ENCODE results near the gene CDK13. TPM values are rescaled to one million over a fixed set of nuclear protein-coding genes. Genes with fewer than 3 reads are reported as not detected.
"Not testable (repeated sequence)": the region's sequence is repeated elsewhere in the genome, so short reads cannot be mapped to it uniquely, and the experiment has no call there.

Gene CDK13
- total and polyA plus RNA-seq, 9 donors: 25.9 to 124 (median 68.4) TPM

- no peak for TF ChIP-seq EP300 (IDR thresholded peaks at IDR 0.05)
- TF ChIP-seq POLR2A (IDR thresholded peaks at IDR 0.05): no peak
- TF ChIP-seq CTCF (IDR thresholded peaks at IDR 0.05): no peak
- Histone ChIP-seq H3K4me1 (ENCODE audit: insufficient read depth) (no peaks in the 10 kb centered on the region), H3K9me3 (no peaks in the 10 kb centered on the region), H3K27me3 (no peaks in the 10 kb centered on the region), H3K36me3 (no peaks in the 10 kb centered on the region), H3K27ac (no peak overlapping the region), H3K4me3 (no peak overlapping the region)
- WGBS, 3 donors: 87 to 89% (median 88%) methylated on average over 1 of the region's 1 CpG
- no peak for DNase-seq
- intact Hi-C loops (cut with DNase I): no loop called here
Measured at GRCh38 chr7:39909526-39909925, 40.5 kb upstream of the CDK13 start.

DNA sequence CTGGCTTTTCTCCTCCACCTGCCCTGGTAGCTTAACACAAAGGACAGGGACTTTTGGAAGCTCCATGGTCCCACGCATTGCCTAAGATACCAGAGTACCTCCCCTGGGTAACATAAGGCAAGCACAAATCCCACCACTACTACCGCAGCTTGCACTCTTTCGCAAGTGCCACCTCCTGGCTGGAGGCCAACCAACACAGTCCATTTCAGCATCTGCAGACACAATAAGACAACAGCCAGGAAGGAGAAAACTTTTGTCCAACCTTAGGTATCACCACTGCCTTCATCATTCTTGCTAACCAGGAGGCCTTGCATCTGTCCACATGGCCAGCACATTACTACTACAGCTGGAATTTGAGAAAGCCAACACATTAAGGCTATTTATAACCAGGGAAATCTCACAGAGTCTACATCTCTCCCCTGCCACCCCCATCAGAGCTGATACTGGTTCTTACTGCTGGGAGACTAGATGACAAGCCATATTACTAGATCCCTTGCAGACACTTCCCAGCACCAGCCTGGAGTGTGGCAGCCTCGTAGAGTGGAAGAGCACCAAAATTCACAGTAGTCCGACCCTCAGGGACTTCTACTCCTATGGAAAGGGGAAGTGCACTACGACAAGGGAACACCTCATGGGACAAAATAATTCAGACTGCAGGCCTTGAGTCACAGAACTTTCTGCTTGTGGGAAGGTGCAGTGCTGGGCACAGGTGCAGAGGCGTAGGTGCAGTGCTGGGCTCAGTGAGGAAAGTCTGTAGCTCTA lies 39.8 kb upstream of the CDK13 start:
- no peaks in the 10 kb centered on the region for H3K27me3 ChIP-seq
- no peak for DNase-seq
- H3K4me3 ChIP-seq: no peak overlapping the region
- no peaks in the 10 kb centered on the region for H3K9me3 ChIP-seq
- 77 to 87% (median 86%) methylated on average over 7 of the region's 7 CpGs for WGBS, 3 donors
- intact Hi-C loops (cut with DNase I): no loop called here
- H3K36me3 ChIP-seq: no peaks in the 10 kb centered on the region
- no peaks in the 10 kb centered on the region for H3K4me1 ChIP-seq (ENCODE audit: insufficient read depth)
- no peak overlapping the region for H3K27ac ChIP-seq
- TF ChIP-seq EP300 (IDR thresholded peaks at IDR 0.05) (no peak), POLR2A (IDR thresholded peaks at IDR 0.05) (no peak), CTCF (IDR thresholded peaks at IDR 0.05) (no peak)

GRCh38 chr7:39911167-39911566 lies 38.9 kb upstream of the CDK13 start:
- Histone ChIP-seq H3K4me3 (no peak overlapping the region), H3K27ac (no peak overlapping the region), H3K36me3 (no peaks in the 10 kb centered on the region), H3K9me3 (no peaks in the 10 kb centered on the region), H3K27me3 (no peaks in the 10 kb centered on the region), H3K4me1 (ENCODE audit: insufficient read depth) (no peaks in the 10 kb centered on the region)
- TF ChIP-seq POLR2A (IDR thresholded peaks at IDR 0.05): no peak
- TF ChIP-seq CTCF (IDR thresholded peaks at IDR 0.05): no peak
- TF ChIP-seq EP300 (IDR thresholded peaks at IDR 0.05): no peak
- WGBS, 3 donors: 57 to 72% (median 63%) methylated on average over 2 of the region's 2 CpGs
- intact Hi-C loops (cut with DNase I): no loop called here
- no peak for DNase-seq

DNA sequence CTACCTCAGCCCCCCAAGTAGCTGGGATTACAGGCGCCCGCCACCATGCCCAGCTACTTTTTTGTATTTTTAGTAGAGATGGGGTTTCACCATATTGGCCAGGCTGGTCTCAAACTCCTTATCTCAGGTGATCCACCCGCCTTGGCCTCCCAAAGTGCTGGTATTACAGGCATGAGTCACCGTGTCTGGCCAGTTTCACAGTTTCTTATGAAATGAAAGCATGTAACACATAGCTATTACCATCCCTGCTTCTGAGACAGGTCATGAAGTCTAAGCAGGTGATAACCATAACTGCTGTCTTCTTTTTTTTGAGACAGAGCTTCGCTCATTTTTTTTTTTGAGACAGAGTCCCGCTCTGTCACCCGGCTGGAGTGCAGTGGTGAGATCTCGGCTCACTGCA lies 34.2 kb upstream of the CDK13 start:
- 88 to 91% (median 89%) methylated on average over 8 of the region's 8 CpGs for WGBS, 3 donors
- H3K4me3 ChIP-seq; H3K27ac ChIP-seq; H3K4me1 ChIP-seq (ENCODE audit: insufficient read depth); H3K36me3 ChIP-seq; intact Hi-C loops (cut with DNase I); DNase-seq; H3K9me3 ChIP-seq; H3K27me3 ChIP-seq: not testable (repeated sequence)

- no peak overlapping the region for H3K4me3 ChIP-seq
- no peaks in the 10 kb centered on the region for H3K4me1 ChIP-seq (ENCODE audit: insufficient read depth)
- no peak for TF ChIP-seq POLR2A (IDR thresholded peaks at IDR 0.05)
- no peak for TF ChIP-seq EP300 (IDR thresholded peaks at IDR 0.05)
- no peak for TF ChIP-seq CTCF (IDR thresholded peaks at IDR 0.05)
- DNase-seq: no peak
- WGBS, 3 donors: 58 to 92% (median 79%) methylated on average over 2 of the region's 2 CpGs
- intact Hi-C loops (cut with DNase I): no loop called here
- no peaks in the 10 kb centered on the region for H3K27me3 ChIP-seq
- no peaks in the 10 kb centered on the region for H3K36me3 ChIP-seq
- no peaks in the 10 kb centered on the region for H3K9me3 ChIP-seq
- H3K27ac ChIP-seq: no peak overlapping the region
Measured at GRCh38 chr7:39919646-39920045, 30.4 kb upstream of the CDK13 start.

Data from ovary (tissue), 9 donors.